Neural progenitor cell (in vitro differentiated cells): ENCODE results near the gene DRICH1.

ENCODE experiments used
- CTCF ChIP-seq: fragments of 200-600 bp; sonication (generic); IDR thresholded peaks from 2 replicates; pipeline ENCODE4 v1.5.1; 2017; ENCODE audit warnings: antibody characterized with exemption, mild to moderate bottlenecking
- EZH2 ChIP-seq: fragments of 200-600 bp; sonication (generic); IDR thresholded peaks from 2 replicates; pipeline ENCODE4 v1.6.1; 2017; ENCODE audit warnings: antibody characterized with exemption, mild to moderate bottlenecking, moderate library complexity

- TF ChIP-seq CTCF: no peak
- TF ChIP-seq EZH2: peak; percentile 65
Measured at GRCh38 chr22:23565915-23566704, 66.0 kb downstream of the DRICH1 start.
